Vagina (tissue), 2 donors: ENCODE results near the gene SOHLH1. TPM values are rescaled to one million over a fixed set of nuclear protein-coding genes. Genes with fewer than 3 reads are reported as not detected.

ENCODE experiments used
- DNase-seq, 2 donors: peaks; one replicate each; pipeline ENCODE4 v3.0.0-alpha.2; 2017; ENCODE audit errors: extremely low spot score in 2 of 2
- H3K27ac ChIP-seq: fragments of 200-600 bp; sonication (generic); one replicate; pipeline ENCODE4 v1.5.1; 2019
- H3K27me3 ChIP-seq: fragments of 200-600 bp; sonication (generic); one replicate; pipeline ENCODE4 v1.5.1; 2019
- H3K36me3 ChIP-seq, 2 donors: fragments of 200-600 bp; sonication (generic); one replicate each; pipeline ENCODE4 v1.5.1; 2017 to 2019
- H3K4me1 ChIP-seq: fragments of 200-600 bp; sonication (generic); one replicate; pipeline ENCODE4 v1.5.1; 2019
- H3K4me3 ChIP-seq, 2 donors: fragments of 200-600 bp; sonication (generic); 1 replicate in 1 of 2; 2 replicates in 1 of 2; pipeline ENCODE4 v1.5.1; 2016 to 2019
- H3K9me3 ChIP-seq: fragments of 200-600 bp; sonication (generic); one replicate; pipeline ENCODE4 v1.5.1; 2019
- CTCF ChIP-seq, 3 experiments: fragments of 450-650 bp in 2 of 3; fragments of 200-600 bp in 1 of 3; sonication (generic) in 1 of 3; IDR thresholded peaks; one replicate each; pipeline ENCODE4 v1.5.1; 2017 to 2019; ENCODE audit warnings: antibody characterized with exemption in 3 of 3, mild to moderate bottlenecking in 2 of 3, moderate library complexity in 2 of 3
- POLR2A ChIP-seq, 2 donors: fragments of 450-650 bp; IDR thresholded peaks; one replicate each; pipeline ENCODE4 v1.6.1; 2017; ENCODE audit warnings: antibody characterized with exemption in 2 of 2, mild to moderate bottlenecking in 2 of 2, moderate library complexity in 2 of 2
- POLR2AphosphoS5 ChIP-seq, 2 donors: sonication (generic); formaldehyde crosslinking; IDR thresholded peaks; one replicate each; pipeline ENCODE4 v1.9.0; 2017; ENCODE audit warnings: antibody characterized with exemption in 2 of 2, mild to moderate bottlenecking in 2 of 2, low read depth in 1 of 2; ENCODE audit not compliant: insufficient read depth in 1 of 2
- intact Hi-C: fragments of 100-400 bp; cut with DNase I; formaldehyde crosslinking; loops from one replicate; pipeline ENCODE4 v1.15.1; 2023
- total RNA-seq: library from RNA; depleted of rRNA; stranded (reverse); fragments of >200 nt; gene quantifications from one replicate; pipeline ENCODE4 v1.2.3, GENCODE V29; 2016

Gene SOHLH1
- total RNA-seq, 1 donor from 2014 or later: not detected

- DNase-seq: no peak
- no peaks in the 10 kb centered on the region for H3K36me3 ChIP-seq
- intact Hi-C loops: no loop called here
- TF ChIP-seq POLR2AphosphoS5 (IDR thresholded peaks at IDR 0.05; ENCODE audit: insufficient read depth in 1 of 2, low read depth in 1 of 2) (no peak), CTCF (IDR thresholded peaks at IDR 0.05) (no peak), POLR2A (IDR thresholded peaks at IDR 0.05) (no peak)
- no peaks in the 10 kb centered on the region for H3K9me3 ChIP-seq
- H3K4me3 ChIP-seq: no peak overlapping the region
- H3K27ac ChIP-seq: no peak overlapping the region
- H3K4me1 ChIP-seq: no peaks in the 10 kb centered on the region
- H3K27me3 ChIP-seq: no peaks in the 10 kb centered on the region
These were observed 28.1 kb upstream of the SOHLH1 start for GRCh38 chr9:135727257-135727875.

- H3K36me3 ChIP-seq: no peaks in the 10 kb centered on the region
- H3K27ac ChIP-seq: no peak overlapping the region
- H3K27me3 ChIP-seq: no peaks in the 10 kb centered on the region
- H3K4me3 ChIP-seq: no peak overlapping the region
- no peaks in the 10 kb centered on the region for H3K4me1 ChIP-seq
- TF ChIP-seq CTCF (IDR thresholded peaks at IDR 0.05) (no peak), POLR2AphosphoS5 (IDR thresholded peaks at IDR 0.05; ENCODE audit: insufficient read depth in 1 of 2, low read depth in 1 of 2) (no peak), POLR2A (IDR thresholded peaks at IDR 0.05) (no peak)
- intact Hi-C loops: no loop called here
- H3K9me3 ChIP-seq: no peaks in the 10 kb centered on the region
- no peak for DNase-seq
These were observed 27.0 kb upstream of the SOHLH1 start for GRCh38 chr9:135726138-135726853.

GRCh38 chr9:135724186-135724787 is 25.0 kb upstream of the SOHLH1 start:
- Histone ChIP-seq H3K27me3 (no peaks in the 10 kb centered on the region), H3K4me3 (no peak overlapping the region), H3K9me3 (no peaks in the 10 kb centered on the region), H3K36me3 (no peaks in the 10 kb centered on the region), H3K4me1 (no peaks in the 10 kb centered on the region), H3K27ac (no peak overlapping the region)
- no peak for TF ChIP-seq CTCF (IDR thresholded peaks at IDR 0.05)
- TF ChIP-seq POLR2AphosphoS5 (IDR thresholded peaks at IDR 0.05; ENCODE audit: insufficient read depth in 1 of 2, low read depth in 1 of 2): no peak
- no peak for TF ChIP-seq POLR2A (IDR thresholded peaks at IDR 0.05)
- DNase-seq: no peak
- intact Hi-C loops: no loop called here

- H3K4me3 ChIP-seq: no peak overlapping the region
- H3K9me3 ChIP-seq: no peaks in the 10 kb centered on the region
- H3K36me3 ChIP-seq: no peaks in the 10 kb centered on the region
- intact Hi-C loops: no loop called here
- H3K4me1 ChIP-seq: no peaks in the 10 kb centered on the region
- no peaks in the 10 kb centered on the region for H3K27me3 ChIP-seq
- TF ChIP-seq CTCF (IDR thresholded peaks at IDR 0.05) (no peak), POLR2AphosphoS5 (IDR thresholded peaks at IDR 0.05; ENCODE audit: insufficient read depth in 1 of 2, low read depth in 1 of 2) (no peak), POLR2A (IDR thresholded peaks at IDR 0.05) (no peak)
- no peak for DNase-seq
- H3K27ac ChIP-seq: no peak overlapping the region
These were observed 23.1 kb upstream of the SOHLH1 start for GRCh38 chr9:135722365-135722764.

GRCh38 chr9:135719472-135719871 is 20.2 kb upstream of the SOHLH1 start:
- intact Hi-C loops: no loop called here
- Histone ChIP-seq H3K4me3 (no peak overlapping the region), H3K9me3 (no peaks in the 10 kb centered on the region), H3K27me3 (no peaks in the 10 kb centered on the region), H3K27ac (no peak overlapping the region), H3K4me1 (no peaks in the 10 kb centered on the region), H3K36me3 (no peaks in the 10 kb centered on the region)
- DNase-seq: no peak
- TF ChIP-seq CTCF (IDR thresholded peaks at IDR 0.05) (no peak), POLR2A (IDR thresholded peaks at IDR 0.05) (no peak), POLR2AphosphoS5 (IDR thresholded peaks at IDR 0.05; ENCODE audit: insufficient read depth in 1 of 2, low read depth in 1 of 2) (no peak)
